H1 (cell line): Measurements from ENCODE around the gene PLCB3. TPM values are rescaled to one million over a fixed set of nuclear protein-coding genes. Genes with fewer than 3 reads are reported as not detected.
A peak's percentile ranks its signal among the peaks of the same experiment; 100 is the strongest.

Experiments
- CTCF ChIA-PET: fragments of 300-600 bp; sonication (Branson Sonifier 250); formaldehyde crosslinking; loops from one replicate; lab custom pipeline; 2021; ENCODE audit not compliant: partially characterized antibody; lab: Charles Lee
- POLR2A ChIA-PET: fragments of 300-600 bp; sonication (Branson Sonifier 250); formaldehyde crosslinking; loops from one replicate; lab custom pipeline; 2021; ENCODE audit warnings: inconsistent platforms; ENCODE audit not compliant: partially characterized antibody; lab: Charles Lee
- DNase-seq, 2 experiments: peaks; one replicate each; pipeline versions ENCODE4 v3.0.0 to v3.0.0-alpha.2; 2010 to 2022; ENCODE audit warnings: low spot score in 2 of 2, low read depth in 1 of 2, mixed read lengths in 1 of 2
- FAIRE-seq: peaks from 2 replicates; lab custom pipeline; 2011; peaks lifted over from hg19 to GRCh38; lab: Jason Lieb, UNC
- H2AFZ ChIP-seq: 2 replicates; pipeline ENCODE4 v1.8.1; 2012; ENCODE audit warnings: low read length, inconsistent platforms
- H2AK5ac ChIP-seq: 2 replicates; pipeline ENCODE4 v1.6.1; 2013; ENCODE audit warnings: low read depth, low read length
- H2BK120ac ChIP-seq: replicated peaks from 2 replicates; pipeline ENCODE3; 2013; ENCODE audit warnings: low read depth, low read length, inconsistent platforms
- H2BK12ac ChIP-seq: 2 replicates; pipeline ENCODE4 v1.6.1; 2013; ENCODE audit warnings: low read depth, low read length
- H2BK15ac ChIP-seq: 2 replicates; pipeline ENCODE4 v1.6.1; 2013; ENCODE audit warnings: low read length
- H2BK20ac ChIP-seq: 2 replicates; pipeline ENCODE4 v1.6.1; 2013; ENCODE audit warnings: low read length
- H2BK5ac ChIP-seq: 2 replicates; pipeline ENCODE4 v1.6.1; 2013; ENCODE audit warnings: low read depth, low read length
- H3K14ac ChIP-seq: 2 replicates; pipeline ENCODE4 v1.6.1; 2013; ENCODE audit warnings: inconsistent platforms; ENCODE audit not compliant: insufficient read length
- H3K18ac ChIP-seq: 2 replicates; pipeline ENCODE4 v1.6.1; 2013; ENCODE audit warnings: low read length; ENCODE audit errors: extremely low read depth
- H3K23ac ChIP-seq: 2 replicates; pipeline ENCODE4 v1.6.1; 2013; ENCODE audit warnings: inconsistent platforms; ENCODE audit not compliant: insufficient read length
- H3K23me2 ChIP-seq: 2 replicates; pipeline ENCODE4 v1.6.1; 2013; ENCODE audit warnings: low read depth, low read length
- H3K27ac ChIP-seq: 2 replicates; pipeline ENCODE4 v1.6.1; 2011; ENCODE audit warnings: low read depth, low read length, inconsistent platforms
- H3K27me3 ChIP-seq, 4 experiments: replicated peaks in 1 of 4; 1 replicate in 1 of 4; 2 replicates in 3 of 4; pipeline versions ENCODE4 v1.6.1 to v1.8.1; 2011 to 2013; ENCODE audit warnings: low read length in 3 of 4, mild to moderate bottlenecking in 3 of 4, inconsistent platforms in 2 of 4, mixed read lengths in 2 of 4, moderate library complexity in 1 of 4; ENCODE audit not compliant: control insufficient read depth in 3 of 4, insufficient read depth in 3 of 4; ENCODE audit errors: extremely low read depth in 1 of 4
- H3K36me3 ChIP-seq, 4 experiments: 2 replicates each; pipeline versions ENCODE4 v1.6.1 to v1.8.1; 2011 to 2013; ENCODE audit warnings: mild to moderate bottlenecking in 4 of 4, low read length in 3 of 4, moderate library complexity in 2 of 4, control low read depth in 1 of 4, inconsistent platforms in 1 of 4; ENCODE audit not compliant: insufficient read depth in 4 of 4, control insufficient read depth in 2 of 4
- H3K4ac ChIP-seq: replicated peaks from 2 replicates; pipeline ENCODE3; 2013; ENCODE audit warnings: low read length, low read depth, mixed read lengths, inconsistent platforms; ENCODE audit not compliant: insufficient read length
- H3K4me1 ChIP-seq, 4 experiments: replicated peaks in 1 of 4; 1 replicate in 1 of 4; 2 replicates in 3 of 4; pipeline versions ENCODE4 v1.6.1 to v1.8.1; 2011 to 2013; ENCODE audit warnings: low read length in 3 of 4, inconsistent platforms in 2 of 4, mixed read lengths in 1 of 4; ENCODE audit not compliant: insufficient read depth in 4 of 4, control insufficient read depth in 3 of 4
- H3K4me2 ChIP-seq, 2 experiments: 2 replicates each; pipeline versions ENCODE4 v1.6.1 to v1.8.1; 2011 to 2013; ENCODE audit warnings: low read depth in 2 of 2, low read length in 2 of 2, control low read depth in 1 of 2, inconsistent platforms in 1 of 2, mild to moderate bottlenecking in 1 of 2; ENCODE audit not compliant: insufficient read depth in 1 of 2
- H3K4me3 ChIP-seq, 4 experiments: fragments of 200-600, 300-600 bp in 1 of 4; sonication (generic), shearing (Covaris generic), sonication (Bioruptor Twin) in 1 of 4; 2 replicates each; pipeline versions ENCODE4 v1.5.1 to v1.8.1; 2011 to 2016; ENCODE audit warnings: low read length in 4 of 4, low read depth in 3 of 4, control low read depth in 2 of 4, inconsistent platforms in 2 of 4, mild to moderate bottlenecking in 2 of 4, mixed read lengths in 1 of 4, moderate library complexity in 1 of 4; ENCODE audit not compliant: insufficient read depth in 2 of 4; ENCODE audit errors: extremely low read depth in 1 of 4
- H3K56ac ChIP-seq: replicated peaks from 2 replicates; pipeline ENCODE3; 2013; ENCODE audit warnings: low read depth, mild to moderate bottlenecking, mixed read lengths, low read length, inconsistent platforms; ENCODE audit not compliant: insufficient read length
- H3K79me1 ChIP-seq: 2 replicates; pipeline ENCODE4 v1.6.1; 2013; ENCODE audit warnings: low read depth, low read length, control low read depth
- H3K79me2 ChIP-seq, 2 experiments: 2 replicates each; pipeline versions ENCODE4 v1.6.1 to v1.8.1; 2012 to 2013; ENCODE audit warnings: low read length in 2 of 2, mild to moderate bottlenecking in 2 of 2, inconsistent platforms in 1 of 2; ENCODE audit not compliant: insufficient read depth in 2 of 2, control insufficient read depth in 1 of 2
- H3K9ac ChIP-seq, 4 experiments: replicated peaks in 1 of 4; 1 replicate in 1 of 4; 2 replicates in 3 of 4; pipeline versions ENCODE4 v1.6.1 to v1.8.1; 2011 to 2013; ENCODE audit warnings: low read depth in 3 of 4, low read length in 3 of 4, control low read depth in 2 of 4, mild to moderate bottlenecking in 2 of 4, moderate library complexity in 2 of 4, inconsistent platforms in 1 of 4; ENCODE audit errors: extremely low read depth in 1 of 4
- H3K9me3 ChIP-seq, 2 experiments: 2 replicates each; pipeline versions ENCODE4 v1.6.1 to v1.8.1; 2012 to 2013; ENCODE audit warnings: mild to moderate bottlenecking in 2 of 2, moderate library complexity in 2 of 2, control low read depth in 1 of 2, inconsistent platforms in 1 of 2, low read depth in 1 of 2, low read length in 1 of 2, mixed read lengths in 1 of 2; ENCODE audit not compliant: insufficient read depth in 2 of 2
- H4K20me1 ChIP-seq, 2 experiments: replicated peaks in 1 of 2; 2 replicates each; pipeline versions ENCODE3 to v1.8.1; 2011 to 2013; ENCODE audit warnings: inconsistent platforms in 2 of 2, low read length in 2 of 2, mild to moderate bottlenecking in 1 of 2; ENCODE audit not compliant: insufficient read depth in 2 of 2, control insufficient read depth in 1 of 2
- H4K5ac ChIP-seq: 2 replicates; pipeline ENCODE4 v1.6.1; 2013; ENCODE audit warnings: low read length, low read depth, mixed read lengths, inconsistent platforms; ENCODE audit not compliant: insufficient read length
- H4K8ac ChIP-seq: 2 replicates; pipeline ENCODE4 v1.8.0; 2013; ENCODE audit warnings: mild to moderate bottlenecking, moderate library complexity, low read length, inconsistent platforms; ENCODE audit not compliant: insufficient read depth; ENCODE audit errors: extremely low read depth
- H4K91ac ChIP-seq: replicated peaks from 2 replicates; pipeline ENCODE3; 2013; ENCODE audit warnings: low read length, mixed read lengths, inconsistent platforms; ENCODE audit not compliant: insufficient read length
- ASH2L ChIP-seq: fragments of 200-600, 300-600 bp; sonication (generic); IDR thresholded peaks from one replicate; pipeline ENCODE4 v1.7.1; 2017; ENCODE audit warnings: low read length
- BCL11A ChIP-seq, 2 experiments: IDR thresholded peaks; one replicate each; pipeline ENCODE4 v1.6.1; 2011; ENCODE audit warnings: low read depth in 2 of 2, low read length in 2 of 2, mild to moderate bottlenecking in 2 of 2
- EZH2 ChIP-seq: fragments of 200-600 bp; sonication (generic); IDR thresholded peaks from 2 replicates; pipeline ENCODE4 v1.7.1; 2012; ENCODE audit warnings: low read depth, mild to moderate bottlenecking, moderate library complexity, low read length, inconsistent platforms; ENCODE audit not compliant: severe bottlenecking
- PHF8 ChIP-seq: fragments of 200-600 bp; sonication (generic); conservative IDR thresholded peaks from 2 replicates; pipeline ENCODE4 v1.7.1; 2012; ENCODE audit warnings: low read depth, mild to moderate bottlenecking, inconsistent platforms, low read length, moderate library complexity
- SIX5 ChIP-seq: IDR thresholded peaks from 2 replicates; pipeline ENCODE4 v1.6.1; 2011; ENCODE audit warnings: mild to moderate bottlenecking, low read depth, low read length
- SP2 ChIP-seq: IDR thresholded peaks from 2 replicates; pipeline ENCODE4 v1.6.1; 2012; ENCODE audit warnings: mild to moderate bottlenecking, low read length, inconsistent platforms
- SP4 ChIP-seq: IDR thresholded peaks from 2 replicates; pipeline ENCODE4 v1.6.1; 2012; ENCODE audit warnings: low read length, inconsistent platforms
- TBP ChIP-seq: IDR thresholded peaks from 2 replicates; pipeline ENCODE4 v1.6.1; 2011; ENCODE audit warnings: low read depth, low read length, improper control_type of control experiment
- TCF12 ChIP-seq: IDR thresholded peaks from 2 replicates; pipeline ENCODE4 v1.6.1; 2011; ENCODE audit warnings: low read depth, mild to moderate bottlenecking, low read length
- WGBS, 2 experiments: shearing (Covaris generic) in 1 of 2; methylation state at CpG; one replicate each; pipeline versions ENCODE4 v1.1.6 to v1.1.7; 2013 to 2015; ENCODE audit warnings: low lambda C conversion rate in 2 of 2, mixed read lengths in 2 of 2, inconsistent platforms in 1 of 2, low coverage in 1 of 2, missing lambda C conversion rate in 1 of 2; ENCODE audit not compliant: insufficient replicate concordance in 2 of 2, insufficient coverage in 1 of 2, insufficient read length in 1 of 2; ENCODE audit errors: extremely low coverage in 1 of 2, missing lambda C conversion rate in 1 of 2; 5-methylcytosine and 5-hydroxymethylcytosine counted together
- polyA plus RNA-seq, 7 experiments: library from polyadenylated mRNA; depleted of rRNA in 3 of 7; stranded (reverse) in 5 of 7; unstranded in 2 of 7; fragments of >200 nt in 5 of 7; fragments of 200-250 nt in 2 of 7; gene quantifications; 1 replicate in 5 of 7; 2 replicates in 1 of 7; 4 replicates in 1 of 7; pipeline versions ENCODE4 v1.2.1 to v1.2.3, GENCODE V29; 2011 to 2013; ENCODE audit warnings: missing spikeins in 2 of 7, mixed read lengths in 2 of 7
- total RNA-seq: library from RNA; stranded (reverse); fragmentation: NEBNext Ultra II Directional; extraction: Animal tissue kit (Norgen Biotek cat#: 25700); gene quantifications from 2 replicates; pipeline ENCODE4 v1.2.1, GENCODE V29; 2021

The PLCB3 gene
- total and polyA plus RNA-seq, 2 of the 8 experiments (the other 6 are each of a cell fraction or from before 2014, with no cell fraction given) = 47.2 to 104 TPM

GRCh38 chr11:64294774-64295173 lies 43.4 kb downstream of the PLCB3 start:
- Histone ChIP-seq H3K27me3 (peaks cover 88 to 100% (median 98%) of the 10 kb centered on the region in 4 experiments), H2AFZ (no peak overlapping the region), H3K18ac (no peak overlapping the region), H3K79me1 (no peaks in the 10 kb centered on the region), H4K20me1 (peaks cover 5 to 24% of the 10 kb centered on the region in 2 experiments), H2BK12ac (no peak overlapping the region), H3K14ac (no peak overlapping the region), H3K23ac (no peak overlapping the region), H3K56ac (no peak overlapping the region), H4K8ac (no peak overlapping the region), H2AK5ac (no peak overlapping the region), H3K4me1 (peaks cover 0 to 28% (median 12%) of the 10 kb centered on the region in 4 experiments; a peak in 5 of 7 replicates), H2BK120ac (no peak overlapping the region), H3K27ac (no peak overlapping the region), H4K91ac (no peak overlapping the region), H3K79me2 (no peaks in the 10 kb centered on the region)
- WGBS, 2 experiments = 54% methylated on average over 2 of the region's 3 CpGs; no CpG with 5 or more reads in 1 of the 2 experiments
- CTCF ChIA-PET = interaction anchor here (0.7 to 2.2 kb wide), 6 partner anchors 9 to 1915 kb away, joined by 3 to 10 read pairs (median 3); partner anchors contain the start of genes BAD and GPR137
- FAIRE-seq = no peak
- TF ChIP-seq ASH2L = no peak
- TF ChIP-seq BCL11A (IDR thresholded peaks at IDR 0.05; ENCODE audit: low read depth in 2 of 2, low read length in 2 of 2) = no peak
- no peak for TF ChIP-seq SP4
- peak; percentile 25 for TF ChIP-seq EZH2
- no peak for TF ChIP-seq PHF8
- no peak for TF ChIP-seq TBP
- no peak for TF ChIP-seq SIX5
- TF ChIP-seq SP2 = no peak
- TF ChIP-seq TCF12 = no peak
- TF ChIP-seq, all 59 proteins: peak for 1
- H4K5ac ChIP-seq = no peak overlapping the region
- peaks cover 5% of the 10 kb centered on the region; the same call in 1 of the 2 replicates for H3K23me2 ChIP-seq
- DNase-seq = no peak
- no peak overlapping the region for H2BK5ac ChIP-seq
- no peak overlapping the region for H3K4me3 ChIP-seq
- no peak overlapping the region for H2BK20ac ChIP-seq
- H3K36me3 ChIP-seq = peaks cover 0 to 9% (median 0%) of the 10 kb centered on the region in 4 experiments; a peak in 1 of 8 replicates
- POLR2A ChIA-PET = no interaction called here
- no peaks in the 10 kb centered on the region for H3K9me3 ChIP-seq
- H3K9ac ChIP-seq = no peak overlapping the region
- no peak overlapping the region for H3K4me2 ChIP-seq
- peak overlapping the region; percentile 40; the same call in 1 of the 2 replicates for H2BK15ac ChIP-seq
- H3K4ac ChIP-seq = no peak overlapping the region
